Measurements from ENCODE around the gene RTN4RL2.

The RTN4RL2 gene

GRCh38 chr11:57499413-57499982 lies 39.2 kb downstream of the RTN4RL2 start:
- peak; percentile 86 for DNase-seq (ENCODE audit: low read depth)
- H3K4me3 ChIP-seq (ENCODE audit: control insufficient read depth, low read depth, low read length): peak overlapping the region; percentile 39
- no peak for TF ChIP-seq CTCF (conservative IDR thresholded peaks at IDR 0.05; ENCODE audit: control insufficient read depth, insufficient read depth, low read depth, low read length)

GRCh38 chr11:57499983-57500461 lies 39.7 kb downstream of the RTN4RL2 start:
- no peak for DNase-seq (ENCODE audit: low read depth)
- peak overlapping the region; percentile 39 for H3K4me3 ChIP-seq (ENCODE audit: control insufficient read depth, low read depth, low read length)
- no peak for TF ChIP-seq CTCF (conservative IDR thresholded peaks at IDR 0.05; ENCODE audit: control insufficient read depth, insufficient read depth, low read depth, low read length)

- TF ChIP-seq CTCF (conservative IDR thresholded peaks at IDR 0.05; ENCODE audit: control insufficient read depth, insufficient read depth, low read depth, low read length): no peak
- DNase-seq (ENCODE audit: low read depth): no peak
- H3K4me3 ChIP-seq (ENCODE audit: control insufficient read depth, low read depth, low read length): no peak overlapping the region
Observed at GRCh38 chr11:57500515-57500914, 40.2 kb downstream of the RTN4RL2 start.

GRCh38 chr11:57500926-57501325 lies 40.6 kb downstream of the RTN4RL2 start:
- no peak for DNase-seq (ENCODE audit: low read depth)

GRCh38 chr11:57501953-57502352 lies 41.6 kb downstream of the RTN4RL2 start:
- no peak overlapping the region for H3K4me3 ChIP-seq (ENCODE audit: control insufficient read depth, low read depth, low read length)
- DNase-seq (ENCODE audit: low read depth): no peak
- no peak for TF ChIP-seq CTCF (conservative IDR thresholded peaks at IDR 0.05; ENCODE audit: control insufficient read depth, insufficient read depth, low read depth, low read length)

More at GRCh38 chr11:57500926-57501325, 40.6 kb downstream of the RTN4RL2 start:
- no peak for TF ChIP-seq CTCF (conservative IDR thresholded peaks at IDR 0.05; ENCODE audit: control insufficient read depth, insufficient read depth, low read depth, low read length)
- no peak overlapping the region for H3K4me3 ChIP-seq (ENCODE audit: control insufficient read depth, low read depth, low read length)

- no peak for TF ChIP-seq CTCF (conservative IDR thresholded peaks at IDR 0.05; ENCODE audit: control insufficient read depth, insufficient read depth, low read depth, low read length)
- DNase-seq (ENCODE audit: low read depth): no peak
- no peak overlapping the region for H3K4me3 ChIP-seq (ENCODE audit: control insufficient read depth, low read depth, low read length)
Observed at GRCh38 chr11:57502376-57502775, 42.0 kb downstream of the RTN4RL2 start.

GRCh38 chr11:57502870-57503269 lies 42.5 kb downstream of the RTN4RL2 start:
- DNase-seq (ENCODE audit: low read depth): no peak
- H3K4me3 ChIP-seq (ENCODE audit: control insufficient read depth, low read depth, low read length): no peak overlapping the region
- TF ChIP-seq CTCF (conservative IDR thresholded peaks at IDR 0.05; ENCODE audit: control insufficient read depth, insufficient read depth, low read depth, low read length): no peak

Measured in fibroblast of mammary gland (primary cell).